ENCODE measurements around the gene TFPT.
A peak's percentile ranks its signal among the peaks of the same experiment; 100 is the strongest.

The TFPT gene

GRCh38 chr19:54115109-54116063 is at the start of gene TFPT, which contains the start of gene PRPF31:
TFPT (minus strand) TSS chr19:54115657; CDS start chr19:54115269, 388 bp downstream.
PRPF31 (plus strand) TSS chr19:54115754; CDS start chr19:54118279, 2,525 bp downstream.
- peak; percentile 92 to 96 for DNase-seq

DNA sequence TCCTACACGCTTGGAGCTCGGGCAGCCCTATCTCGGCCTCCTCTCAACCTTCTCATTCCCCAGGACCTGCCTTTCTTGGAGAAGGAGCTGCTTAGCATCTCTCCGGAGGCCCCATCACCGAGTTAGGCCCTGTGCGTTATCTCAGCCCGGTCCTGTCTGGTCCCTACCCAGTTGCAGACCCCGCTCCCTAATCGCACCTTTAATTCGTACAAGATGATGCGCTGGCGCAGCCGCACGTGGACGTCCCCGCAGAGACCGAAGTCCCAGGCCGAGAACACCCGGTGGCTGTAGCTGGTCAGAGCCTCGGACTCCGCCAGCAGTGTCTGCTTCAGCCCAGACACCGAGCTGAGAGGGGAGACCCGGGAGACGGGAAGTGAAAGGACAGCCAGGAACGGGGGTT is 49.8 kb upstream of the TFPT start:
- no peak for DNase-seq

GRCh38 chr19:54164369-54165068 is 49.1 kb upstream of the TFPT start:
- peak; percentile 35 to 48 for DNase-seq

DNA sequence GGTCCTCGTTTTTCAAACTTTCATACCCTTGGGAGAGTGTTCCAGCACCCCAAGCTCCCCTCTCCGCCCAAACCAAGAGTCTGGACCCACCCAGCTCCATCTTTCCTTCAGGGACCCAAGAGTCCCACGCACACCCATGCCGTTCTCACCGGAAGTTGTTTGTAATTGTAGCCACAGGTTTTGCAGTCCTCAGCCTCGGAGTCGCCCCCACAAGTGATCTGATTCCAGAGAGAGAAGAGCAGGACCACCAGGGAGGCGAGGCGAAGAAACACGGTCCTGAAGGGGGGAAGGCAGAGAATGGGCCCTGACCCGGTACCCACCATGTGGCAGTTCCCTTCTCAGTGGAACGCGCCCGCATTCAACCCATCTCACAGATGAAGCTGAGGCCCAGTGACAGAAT is 47.4 kb upstream of the TFPT start:
- no peak for DNase-seq

DNA sequence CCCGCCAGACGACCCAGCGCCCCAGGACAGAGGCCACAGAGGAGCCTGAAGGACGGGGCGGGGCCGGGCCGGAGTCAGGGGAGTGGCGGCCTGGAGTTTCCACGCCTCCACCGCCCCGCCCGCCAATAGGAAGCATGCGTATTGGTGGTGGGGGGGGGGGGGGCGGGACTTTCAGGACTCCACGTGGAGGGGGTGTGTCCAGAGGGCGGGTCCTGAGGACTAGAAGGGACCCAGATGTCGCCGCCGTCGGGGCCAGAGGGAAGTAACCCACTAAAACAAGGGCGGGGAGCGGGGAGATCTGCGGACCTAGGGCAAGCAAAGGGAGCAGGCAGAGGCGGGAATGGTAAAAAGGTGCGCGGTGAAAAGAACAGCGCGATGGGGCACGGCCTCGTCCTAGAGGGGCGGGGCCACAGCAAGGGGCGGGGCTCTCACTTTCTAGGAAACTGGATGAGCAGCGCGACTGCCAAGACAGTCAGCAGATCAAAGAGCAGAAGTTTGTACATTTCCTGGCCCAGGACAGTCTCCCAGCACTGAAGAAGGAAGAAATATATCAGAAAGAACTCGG is 46.9 kb upstream of the TFPT start:
- peak; percentile 78 for DNase-seq

GRCh38 chr19:54160854-54161253 is 45.4 kb upstream of the TFPT start:
- no peak for DNase-seq

DNA sequence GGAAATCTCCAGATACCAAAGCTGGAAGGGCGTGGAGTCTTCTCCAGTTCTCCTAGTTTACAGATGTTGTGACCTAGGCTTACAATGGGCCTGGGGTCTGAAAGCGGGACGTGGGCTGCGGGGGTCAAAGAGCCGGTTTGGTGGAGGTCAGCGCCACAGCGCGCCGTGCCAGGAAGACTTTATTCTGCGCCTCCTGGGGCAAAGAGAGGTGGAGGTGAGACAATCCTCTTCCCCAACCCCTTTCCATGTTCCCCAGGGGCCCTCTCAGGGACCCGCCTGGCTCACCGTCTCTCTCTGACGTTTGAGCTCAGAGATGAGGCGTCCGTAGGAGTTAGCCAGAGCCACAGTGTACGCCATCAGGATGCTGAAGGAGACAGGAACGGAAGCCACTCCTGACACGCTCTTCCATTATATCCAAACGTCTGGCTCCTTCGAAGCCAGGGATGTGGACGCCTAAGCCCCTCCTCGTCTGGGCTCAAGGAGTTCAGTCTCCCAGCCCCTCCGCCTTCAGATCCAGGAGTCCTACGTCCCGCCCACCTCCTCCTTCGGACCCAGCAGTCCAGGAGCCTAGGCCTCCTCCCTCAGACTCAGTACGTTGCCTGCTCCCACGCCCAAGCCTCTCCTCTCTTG is 44.8 kb upstream of the TFPT start:
- DNase-seq = no peak

DNA sequence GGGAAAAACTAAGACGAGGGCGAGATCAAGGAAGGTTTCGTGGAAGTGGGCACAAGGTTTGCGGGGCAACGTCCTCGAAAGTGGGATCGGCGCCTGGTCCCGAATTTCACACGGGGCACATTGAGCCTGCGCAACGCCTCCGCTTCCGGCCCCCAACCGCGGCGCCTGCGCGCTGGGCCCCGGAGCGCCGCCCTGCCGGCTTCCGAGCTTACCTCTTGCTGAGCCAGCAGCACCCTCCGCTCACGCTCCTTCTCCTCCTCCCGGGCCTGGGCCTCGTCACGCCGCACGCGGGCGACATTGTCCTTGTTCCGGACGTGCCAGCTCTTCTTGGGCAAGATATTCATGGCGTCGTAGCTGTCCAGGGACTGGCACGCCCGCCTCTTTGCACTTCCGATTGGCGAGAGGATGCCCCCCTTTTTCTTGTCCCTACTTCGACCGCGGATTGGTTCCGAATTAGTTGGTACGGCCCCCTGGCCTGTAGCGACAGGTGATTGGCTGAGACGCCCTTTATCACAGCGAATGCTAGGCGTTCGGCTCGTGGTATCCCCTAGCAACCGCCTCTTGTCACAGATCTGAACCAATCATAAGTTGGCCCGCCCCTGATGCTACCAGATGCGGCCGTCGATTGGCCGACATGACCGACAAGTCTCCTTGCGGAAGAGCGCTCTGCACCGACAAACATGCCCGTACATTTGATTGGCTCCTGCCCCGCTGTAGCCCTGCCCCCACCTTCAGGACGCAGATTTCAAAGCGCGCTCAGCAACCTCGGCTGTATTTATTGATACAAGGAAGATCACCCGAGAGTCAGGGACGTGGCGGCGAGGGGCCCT is 44.1 kb upstream of the TFPT start, which contains the start of gene LENG1:
Gene LENG1, minus strand, starts transcription at position 370 of the 830 bp plus-strand sequence. Its CDS starts 26 bp downstream, at position 344.
- DNase-seq = peak; percentile 89 to 100

GRCh38 chr19:54158812-54159351 is 43.4 kb upstream of the TFPT start:
- peak in 1 of 2 experiments; percentile 24 for DNase-seq

DNA sequence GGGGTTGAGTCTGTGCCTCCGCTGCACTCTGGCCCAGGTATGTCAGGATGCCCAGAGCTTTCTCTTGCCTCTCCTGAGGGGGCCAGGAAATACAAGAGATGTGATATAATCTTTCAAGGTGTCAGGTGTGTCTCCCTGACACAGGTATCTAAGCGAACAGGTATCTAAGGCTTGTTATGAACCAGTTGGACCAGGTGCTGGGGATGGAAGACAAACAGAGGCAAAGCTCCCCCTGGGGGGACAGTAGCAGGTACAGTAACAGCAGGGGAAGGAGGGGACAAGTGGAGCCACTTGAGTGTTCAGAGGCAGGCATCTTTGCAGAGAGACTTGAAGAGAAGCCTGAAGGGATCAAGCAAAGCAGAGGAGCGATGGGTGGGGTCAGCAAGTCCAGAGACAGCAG is 41.5 kb upstream of the TFPT start:
- no peak for DNase-seq

DNA sequence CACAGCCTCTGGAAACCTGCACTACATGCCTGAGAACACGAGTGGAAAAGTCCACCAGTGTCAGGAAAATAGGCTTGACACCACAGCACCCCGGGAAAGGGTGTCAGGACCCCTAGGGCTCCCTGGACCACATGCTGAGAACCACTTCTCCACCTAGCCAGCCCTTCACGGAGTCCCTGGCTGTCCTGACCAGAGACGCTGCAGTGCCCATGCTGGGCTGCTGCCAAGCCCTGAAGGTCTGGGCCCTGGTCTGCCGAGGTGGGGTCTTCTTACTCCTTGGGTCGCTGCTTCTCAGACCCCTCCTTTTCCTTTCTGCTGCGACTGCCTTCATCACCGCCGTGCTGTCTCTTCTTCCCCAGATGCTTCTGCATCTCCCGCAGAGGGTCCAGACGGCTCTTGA is 41.0 kb upstream of the TFPT start:
- no peak for DNase-seq

DNA sequence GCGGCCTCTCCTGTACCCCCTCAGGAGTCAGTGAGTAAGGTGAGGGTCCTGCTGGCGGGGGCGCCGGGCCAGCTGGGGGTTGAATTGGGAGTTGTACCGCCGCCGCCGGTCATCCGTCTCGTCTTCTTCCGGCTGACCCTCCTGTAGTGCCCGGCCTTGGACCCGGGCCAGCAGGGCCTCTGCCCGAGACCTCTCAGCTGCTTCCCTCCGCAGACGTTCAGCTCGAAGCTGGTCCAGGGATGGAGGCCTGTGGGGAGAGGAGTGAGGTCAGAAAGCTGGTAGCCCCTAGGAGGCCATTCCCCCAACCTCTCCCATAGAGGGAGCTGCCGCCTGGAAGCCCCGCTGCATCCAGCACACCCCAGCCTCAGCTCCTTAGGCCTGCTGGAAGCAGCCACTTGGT is 40.2 kb upstream of the TFPT start:
- no peak for DNase-seq

- DNase-seq = peak in 1 of 2 experiments; percentile 27
Observed at GRCh38 chr19:54154603-54155345, 39.3 kb upstream of the TFPT start.

- DNase-seq = no peak
Observed at GRCh38 chr19:54153731-54154326, 38.4 kb upstream of the TFPT start.

GRCh38 chr19:54152878-54153524 is 37.5 kb upstream of the TFPT start:
- no peak for DNase-seq

- no peak for DNase-seq
Observed at GRCh38 chr19:54152267-54152666, 36.8 kb upstream of the TFPT start.

- no peak for DNase-seq
Observed at GRCh38 chr19:54151362-54152035, 36.0 kb upstream of the TFPT start.

DNA sequence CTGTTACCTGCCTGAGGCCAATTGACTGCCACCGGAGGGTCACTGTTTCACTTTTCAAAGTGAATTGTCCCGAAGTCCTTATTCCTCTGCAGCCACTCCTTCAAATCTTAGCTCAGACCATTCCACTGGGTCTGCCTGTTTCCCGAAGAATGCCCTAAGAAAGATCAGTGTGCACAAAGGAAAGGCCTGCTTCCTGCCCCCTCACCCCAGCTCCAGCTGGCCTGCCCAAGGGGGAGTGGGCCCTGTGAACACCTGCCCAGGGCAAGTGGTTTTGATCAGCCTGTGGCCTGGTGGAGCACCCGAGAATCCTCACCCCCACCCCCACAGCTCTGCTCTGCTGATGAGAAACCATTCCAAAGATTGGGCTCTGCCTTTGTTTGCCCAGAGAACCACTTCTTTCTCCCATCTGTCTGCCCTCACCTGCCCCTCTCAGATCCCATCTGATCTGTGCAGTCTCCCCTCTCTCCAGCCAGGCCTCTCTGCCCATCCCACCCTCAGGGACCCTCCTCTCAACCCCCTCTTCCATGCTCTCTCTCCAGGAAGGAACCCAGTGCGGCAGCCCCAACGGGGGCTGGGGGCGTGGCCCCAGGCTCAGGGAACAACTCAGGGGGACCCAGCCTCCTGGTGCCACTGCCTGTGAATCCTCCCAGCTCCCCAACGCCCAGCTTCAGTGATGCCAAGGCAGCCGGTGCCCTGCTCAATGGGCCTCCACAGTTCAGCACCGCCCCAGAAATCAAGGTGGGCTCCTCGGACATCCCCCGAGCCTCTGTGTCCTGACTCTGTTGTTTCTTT is 33.8 kb upstream of the TFPT start:
- no peak for DNase-seq
